C4-2B (cell line): ENCODE data around the gene NEUROG1.

ENCODE experiments used
- H3K27ac ChIP-seq: fragments of 450-650 bp; 2 replicates; pipeline ENCODE4 v1.5.1; 2017
- ZFX ChIP-seq: fragments of 450-650 bp; IDR thresholded peaks from 2 replicates; pipeline ENCODE4 v1.6.1; 2017
- TF ChIP-seq, protein P1 (sequence below): fragments of 450-650 bp; conservative IDR thresholded peaks from 2 replicates; pipeline ENCODE4 v1.5.1; 2017; ENCODE audit warnings: mild to moderate bottlenecking

NEUROG1 gene

DNA sequence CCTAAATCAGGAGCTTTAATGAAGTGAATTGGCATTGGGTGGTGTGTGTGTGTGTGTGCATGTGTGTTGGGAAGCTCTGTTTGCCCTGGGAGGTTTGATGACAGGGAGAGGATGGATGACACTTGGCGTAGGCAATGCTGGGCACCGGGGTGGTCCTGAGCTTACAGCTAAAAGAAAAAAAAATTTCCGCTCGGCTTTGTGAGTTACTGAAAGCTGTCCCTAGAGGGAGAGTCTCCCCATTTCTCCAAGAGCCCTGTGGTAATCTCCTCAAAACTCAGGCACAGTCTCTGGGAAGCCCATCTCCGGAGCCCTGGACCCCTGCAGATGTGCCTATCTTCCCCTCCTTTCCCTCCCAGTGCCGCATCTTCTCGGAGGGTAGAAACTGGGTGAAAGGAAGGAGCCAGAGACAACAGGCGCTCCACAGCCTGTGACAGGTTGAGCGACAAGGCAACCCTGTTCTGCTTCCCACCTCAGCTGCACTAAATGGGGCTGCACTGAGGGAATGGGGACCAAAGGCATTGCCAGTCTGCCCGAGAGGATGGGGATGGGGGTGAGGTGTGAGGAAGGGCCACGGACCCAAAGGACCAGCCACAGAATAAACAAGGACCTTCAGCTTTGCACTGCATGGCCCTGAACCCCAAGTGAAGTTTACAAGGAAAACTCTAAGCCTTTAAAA, 47.8 kb downstream of the NEUROG1 start:
- TF ChIP-seq ZFX, result no peak
- TF ChIP-seq, protein P1, sequence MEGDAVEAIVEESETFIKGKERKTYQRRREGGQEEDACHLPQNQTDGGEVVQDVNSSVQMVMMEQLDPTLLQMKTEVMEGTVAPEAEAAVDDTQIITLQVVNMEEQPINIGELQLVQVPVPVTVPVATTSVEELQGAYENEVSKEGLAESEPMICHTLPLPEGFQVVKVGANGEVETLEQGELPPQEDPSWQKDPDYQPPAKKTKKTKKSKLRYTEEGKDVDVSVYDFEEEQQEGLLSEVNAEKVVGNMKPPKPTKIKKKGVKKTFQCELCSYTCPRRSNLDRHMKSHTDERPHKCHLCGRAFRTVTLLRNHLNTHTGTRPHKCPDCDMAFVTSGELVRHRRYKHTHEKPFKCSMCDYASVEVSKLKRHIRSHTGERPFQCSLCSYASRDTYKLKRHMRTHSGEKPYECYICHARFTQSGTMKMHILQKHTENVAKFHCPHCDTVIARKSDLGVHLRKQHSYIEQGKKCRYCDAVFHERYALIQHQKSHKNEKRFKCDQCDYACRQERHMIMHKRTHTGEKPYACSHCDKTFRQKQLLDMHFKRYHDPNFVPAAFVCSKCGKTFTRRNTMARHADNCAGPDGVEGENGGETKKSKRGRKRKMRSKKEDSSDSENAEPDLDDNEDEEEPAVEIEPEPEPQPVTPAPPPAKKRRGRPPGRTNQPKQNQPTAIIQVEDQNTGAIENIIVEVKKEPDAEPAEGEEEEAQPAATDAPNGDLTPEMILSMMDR, result no peak
- H3K27ac ChIP-seq, result no peak overlapping the region

DNA sequence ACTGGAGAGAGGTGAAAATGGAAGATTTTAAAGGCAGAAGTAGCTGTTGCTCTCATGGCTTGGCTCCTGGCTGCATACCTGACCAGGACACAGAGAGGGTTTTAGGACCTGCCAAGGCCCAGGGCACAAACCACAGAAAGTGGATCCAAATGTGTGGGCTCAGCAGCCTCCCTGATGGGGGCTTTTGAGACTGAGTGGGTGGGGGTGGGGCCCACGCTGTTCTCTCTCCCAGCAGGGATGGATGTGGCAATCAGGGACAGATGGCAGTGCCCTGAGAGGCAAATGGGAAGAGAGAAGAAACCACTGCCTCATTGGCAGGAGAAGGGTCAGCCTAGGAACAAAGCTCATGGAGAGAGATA, 48.7 kb downstream of the NEUROG1 start:
- no peak for TF ChIP-seq ZFX
- TF ChIP-seq, protein P1, result no peak
- no peak overlapping the region for H3K27ac ChIP-seq

DNA sequence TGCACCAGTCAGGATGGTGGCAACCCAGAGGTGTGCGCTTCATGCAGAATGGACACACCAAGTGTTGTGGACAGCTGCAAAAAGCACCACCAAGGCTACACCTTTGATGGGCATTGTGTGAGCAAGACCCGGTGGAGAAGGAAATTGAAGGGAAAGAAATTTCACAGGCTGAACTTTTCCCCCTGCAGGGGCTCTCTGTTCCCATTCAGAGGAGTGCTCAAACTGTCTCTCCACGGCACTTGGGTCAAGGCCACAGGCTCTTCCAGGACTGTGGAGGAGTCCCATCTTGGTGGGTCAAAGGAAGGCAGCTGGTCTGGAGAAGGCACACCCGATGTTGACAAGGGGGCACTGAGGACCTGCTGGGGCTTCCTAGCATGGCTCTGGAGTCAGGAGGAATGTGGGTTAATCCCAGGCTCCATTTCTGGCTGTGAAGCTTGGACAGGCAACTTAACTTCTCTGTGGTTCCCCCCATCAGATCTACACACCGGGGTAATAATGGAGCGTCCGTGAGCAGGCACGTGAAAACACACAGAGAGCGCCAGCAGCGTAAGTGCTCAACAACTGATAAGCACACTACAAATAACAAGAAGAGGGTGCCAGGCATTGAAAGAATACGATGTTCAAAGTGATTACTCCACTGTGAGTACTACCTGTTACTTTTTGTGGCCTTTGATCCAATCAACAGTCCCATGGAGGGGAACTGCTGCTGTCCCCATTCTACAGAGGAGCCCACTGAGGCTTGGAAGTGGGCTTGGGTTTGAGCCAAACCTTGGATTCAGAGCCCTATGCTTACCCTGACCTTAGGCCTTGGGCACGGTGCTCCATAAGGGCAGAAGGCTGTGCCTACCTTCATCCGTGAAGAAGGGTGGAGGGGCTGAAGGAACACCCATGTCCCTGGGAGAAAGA, 49.4 kb downstream of the NEUROG1 start:
- no peak for TF ChIP-seq ZFX
- TF ChIP-seq, protein P1, result no peak
- no peak overlapping the region for H3K27ac ChIP-seq

DNA sequence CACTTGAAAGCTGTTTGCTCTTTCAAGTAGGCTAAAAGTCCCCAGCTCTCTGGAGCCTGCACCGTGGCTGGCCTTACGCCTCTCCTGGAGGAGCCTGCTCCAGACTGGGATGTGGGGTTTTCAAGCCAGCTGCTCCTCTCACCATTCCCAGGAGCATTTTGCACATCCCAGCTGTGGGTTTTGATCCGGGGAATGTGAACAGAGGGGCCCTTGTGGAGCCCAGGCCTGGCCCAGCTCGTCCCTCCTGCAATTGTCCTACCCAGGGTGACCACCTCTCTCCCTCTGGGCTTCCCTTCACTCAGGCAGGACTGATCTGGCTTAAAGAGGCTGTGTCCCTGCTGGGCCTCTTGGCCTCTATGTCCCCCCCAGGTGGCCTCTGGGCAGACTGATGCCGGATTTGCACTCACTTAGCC, 51.1 kb downstream of the NEUROG1 start:
- TF ChIP-seq, protein P1, result no peak
- TF ChIP-seq ZFX, result no peak
- H3K27ac ChIP-seq, result no peak overlapping the region
